SK-N-SH treated with all-trans-retinoic acid at 6 μM for 48 hours (cell line): ENCODE data around the gene AGPAT3.

Experiments used
- ATAC-seq: fragments of 200-7000 bp; cut with Tn5 transposase; 3 replicates; pipeline ENCODE4 v1.9.1; 2020; ENCODE audit warnings: mild to moderate bottlenecking, moderate library complexity
- BACH2 ChIP-seq: fragments of 250-450 bp; sonication (Bioruptor Pico); IDR thresholded peaks from 2 replicates; pipeline ENCODE4 v1.9.0; 2021; ENCODE audit warnings: mild to moderate bottlenecking, borderline replicate concordance
- CSDC2 ChIP-seq: fragments of 250-450 bp; sonication (Bioruptor Pico); IDR thresholded peaks from 2 replicates; pipeline ENCODE4 v1.5.0; 2020; ENCODE audit warnings: mild to moderate bottlenecking, moderate library complexity
- ESRRG ChIP-seq: fragments of 250-450 bp; sonication (Bioruptor Pico); IDR thresholded peaks from 2 replicates; pipeline ENCODE4 v1.6.1; 2021; ENCODE audit warnings: mild to moderate bottlenecking
- GLIS3 ChIP-seq: fragments of 250-450 bp; sonication (Bioruptor Pico); IDR thresholded peaks from 2 replicates; pipeline ENCODE4 v1.5.0; 2020; ENCODE audit warnings: mild to moderate bottlenecking, moderate library complexity
- PATZ1 ChIP-seq: fragments of 250-450 bp; sonication (Bioruptor Pico); IDR thresholded peaks from 2 replicates; pipeline ENCODE4 v1.8.0; 2020; ENCODE audit warnings: mild to moderate bottlenecking, moderate library complexity, borderline replicate concordance
- PPARA ChIP-seq: fragments of 250-450 bp; sonication (Bioruptor Pico); IDR thresholded peaks from 2 replicates; pipeline ENCODE4 v1.5.0; 2020; ENCODE audit warnings: mild to moderate bottlenecking, borderline replicate concordance
- RARB ChIP-seq: fragments of 250-450 bp; sonication (Bioruptor Pico); IDR thresholded peaks from 2 replicates; pipeline ENCODE4 v1.8.0; 2021; ENCODE audit warnings: mild to moderate bottlenecking, moderate library complexity
- SNAI2 ChIP-seq: fragments of 250-450 bp; sonication (Bioruptor Pico); IDR thresholded peaks from 2 replicates; pipeline ENCODE4 v1.5.0; 2020; ENCODE audit warnings: mild to moderate bottlenecking, moderate library complexity
- TOX ChIP-seq: fragments of 250-450 bp; sonication (Bioruptor Pico); IDR thresholded peaks from 2 replicates; pipeline ENCODE4 v1.8.0; 2021; ENCODE audit warnings: mild to moderate bottlenecking, moderate library complexity, borderline replicate concordance
- TSHZ2 ChIP-seq: fragments of 250-450 bp; sonication (Bioruptor Pico); IDR thresholded peaks from 2 replicates; pipeline ENCODE4 v1.5.0; 2020; ENCODE audit warnings: mild to moderate bottlenecking, moderate library complexity
- ZC3H10 ChIP-seq: fragments of 250-450 bp; sonication (Bioruptor Pico); IDR thresholded peaks from 2 replicates; pipeline ENCODE4 v1.5.1; 2021; ENCODE audit warnings: mild to moderate bottlenecking, moderate library complexity
- ZFP3 ChIP-seq: fragments of 250-450 bp; sonication (Bioruptor Pico); IDR thresholded peaks from 2 replicates; pipeline ENCODE4 v1.5.0; 2020; ENCODE audit warnings: mild to moderate bottlenecking, moderate library complexity
- ZFP30 ChIP-seq: fragments of 450-650 bp; formaldehyde crosslinking; IDR thresholded peaks from 2 replicates; pipeline ENCODE4 v1.5.0; 2022; ENCODE audit warnings: mild to moderate bottlenecking, moderate library complexity
- ZNF565 ChIP-seq: fragments of 450-650 bp; formaldehyde crosslinking; conservative IDR thresholded peaks from 2 replicates; pipeline ENCODE4 v1.5.0; 2020; ENCODE audit warnings: low read depth, mild to moderate bottlenecking, moderate library complexity
- ZNF70 ChIP-seq: fragments of 450-650 bp; formaldehyde crosslinking; IDR thresholded peaks from 2 replicates; pipeline ENCODE4 v1.5.0; 2020; ENCODE audit warnings: mild to moderate bottlenecking, moderate library complexity
- ZNF8 ChIP-seq: fragments of 450-650 bp; formaldehyde crosslinking; IDR thresholded peaks from 2 replicates; pipeline ENCODE4 v1.5.0; 2020; ENCODE audit warnings: mild to moderate bottlenecking, moderate library complexity
- TF ChIP-seq, protein P1 (sequence below): fragments of 250-450 bp; sonication (Bioruptor Pico); IDR thresholded peaks from 2 replicates; pipeline ENCODE4 v1.5.1; 2021; ENCODE audit warnings: mild to moderate bottlenecking, moderate library complexity
- TF ChIP-seq, protein P2 (sequence below): fragments of 250-450 bp; sonication (Bioruptor Pico); IDR thresholded peaks from 2 replicates; pipeline ENCODE4 v1.5.1; 2020; ENCODE audit warnings: low read depth, mild to moderate bottlenecking, moderate library complexity

AGPAT3 gene

DNA sequence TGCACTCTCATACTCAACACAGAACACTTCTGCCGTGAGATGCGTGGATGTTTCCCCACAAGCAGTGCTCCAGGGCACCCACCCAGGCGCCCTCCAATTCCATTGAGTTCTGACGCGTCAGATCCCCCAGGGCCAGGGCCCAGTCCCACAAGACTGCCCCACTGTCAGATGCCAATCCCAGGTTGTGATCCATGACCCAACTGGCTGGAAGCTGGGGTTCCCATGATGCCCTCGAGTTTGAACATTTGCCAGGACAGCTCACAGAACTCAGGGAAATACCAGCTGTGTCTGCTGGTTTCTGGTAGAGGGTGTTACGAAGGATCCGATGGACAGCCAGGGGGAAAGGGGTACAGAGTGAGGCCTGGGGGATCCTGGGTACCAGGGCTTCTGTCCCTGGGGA, 58.4 kb downstream of the AGPAT3 start (continued):
- TF ChIP-seq, protein P1, sequence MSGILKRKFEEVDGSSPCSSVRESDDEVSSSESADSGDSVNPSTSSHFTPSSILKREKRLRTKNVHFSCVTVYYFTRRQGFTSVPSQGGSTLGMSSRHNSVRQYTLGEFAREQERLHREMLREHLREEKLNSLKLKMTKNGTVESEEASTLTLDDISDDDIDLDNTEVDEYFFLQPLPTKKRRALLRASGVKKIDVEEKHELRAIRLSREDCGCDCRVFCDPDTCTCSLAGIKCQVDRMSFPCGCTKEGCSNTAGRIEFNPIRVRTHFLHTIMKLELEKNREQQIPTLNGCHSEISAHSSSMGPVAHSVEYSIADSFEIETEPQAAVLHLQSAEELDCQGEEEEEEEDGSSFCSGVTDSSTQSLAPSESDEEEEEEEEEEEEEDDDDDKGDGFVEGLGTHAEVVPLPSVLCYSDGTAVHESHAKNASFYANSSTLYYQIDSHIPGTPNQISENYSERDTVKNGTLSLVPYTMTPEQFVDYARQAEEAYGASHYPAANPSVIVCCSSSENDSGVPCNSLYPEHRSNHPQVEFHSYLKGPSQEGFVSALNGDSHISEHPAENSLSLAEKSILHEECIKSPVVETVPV: no peak
- TF ChIP-seq CSDC2 (CRISPR knock-in tag): no peak

GRCh38 chr21:43924421-43925095, 59.5 kb downstream of the AGPAT3 start:
- ATAC-seq: no peak
- TF ChIP-seq SNAI2: no peak

- TF ChIP-seq RARB (no peak), PPARA (no peak)
- no peak for ATAC-seq
These were observed 60.1 kb downstream of the AGPAT3 start for GRCh38 chr21:43925096-43925481.

DNA sequence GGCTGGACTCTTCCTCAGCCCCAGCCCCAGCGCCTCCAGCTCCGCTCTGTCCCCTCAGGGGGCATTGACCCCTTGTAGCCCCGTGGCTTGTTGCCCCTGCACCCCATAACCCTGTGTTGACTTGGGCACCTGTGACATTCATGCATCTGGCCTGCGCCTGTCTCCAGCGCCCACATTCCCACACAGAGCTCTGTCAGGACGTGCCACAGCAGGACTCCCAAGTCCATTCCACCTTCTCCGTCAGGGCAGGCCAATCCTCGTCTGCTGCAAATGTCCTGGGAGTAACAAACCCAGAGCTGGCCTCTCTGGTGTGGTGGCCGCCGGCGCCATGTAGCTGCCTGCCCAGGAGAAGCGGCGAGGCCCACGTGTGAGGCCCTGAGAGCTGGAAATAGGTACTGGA, 60.6 kb downstream of the AGPAT3 start:
- ATAC-seq: no peak

DNA sequence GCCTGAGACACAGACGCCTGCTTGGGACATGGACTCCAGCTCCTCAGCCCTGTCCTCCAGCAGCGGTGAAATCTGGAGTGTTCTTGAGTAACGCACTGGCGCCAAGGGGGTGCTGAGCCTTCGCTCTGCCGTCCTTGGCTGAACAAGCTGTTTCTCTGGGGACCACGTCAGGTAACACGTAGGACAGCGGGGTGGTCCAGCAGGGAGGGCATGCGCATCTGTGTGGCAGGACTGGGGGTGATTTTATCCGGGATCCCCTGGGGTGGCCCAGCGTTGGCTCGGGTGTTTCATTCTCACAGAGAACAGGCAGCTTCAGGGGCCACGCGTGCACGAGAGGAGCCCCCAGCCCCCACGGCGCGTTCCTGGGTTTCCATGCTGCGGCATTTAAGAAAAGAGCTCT, 61.2 kb downstream of the AGPAT3 start:
- no peak for ATAC-seq
- no peak for TF ChIP-seq GLIS3
- no peak for TF ChIP-seq ZNF8 (CRISPR knock-in tag)
- TF ChIP-seq, protein P2, sequence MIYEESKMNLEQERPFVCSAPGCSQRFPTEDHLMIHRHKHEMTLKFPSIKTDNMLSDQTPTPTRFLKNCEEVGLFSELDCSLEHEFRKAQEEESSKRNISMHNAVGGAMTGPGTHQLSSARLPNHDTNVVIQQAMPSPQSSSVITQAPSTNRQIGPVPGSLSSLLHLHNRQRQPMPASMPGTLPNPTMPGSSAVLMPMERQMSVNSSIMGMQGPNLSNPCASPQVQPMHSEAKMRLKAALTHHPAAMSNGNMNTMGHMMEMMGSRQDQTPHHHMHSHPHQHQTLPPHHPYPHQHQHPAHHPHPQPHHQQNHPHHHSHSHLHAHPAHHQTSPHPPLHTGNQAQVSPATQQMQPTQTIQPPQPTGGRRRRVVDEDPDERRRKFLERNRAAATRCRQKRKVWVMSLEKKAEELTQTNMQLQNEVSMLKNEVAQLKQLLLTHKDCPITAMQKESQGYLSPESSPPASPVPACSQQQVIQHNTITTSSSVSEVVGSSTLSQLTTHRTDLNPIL: no peak
- no peak for TF ChIP-seq RARB
- TF ChIP-seq PATZ1 (CRISPR knock-in tag): no peak
- no peak for TF ChIP-seq ZC3H10 (CRISPR knock-in tag)

More for the DNA sequence above, 60.6 kb downstream of the AGPAT3 start:
- TF ChIP-seq BACH2 (CRISPR knock-in tag): no peak
- TF ChIP-seq GLIS3: no peak
- no peak for TF ChIP-seq ZFP3 (CRISPR knock-in tag)
- TF ChIP-seq, protein P2: no peak
- no peak for TF ChIP-seq RARB
- no peak for TF ChIP-seq ZNF8 (CRISPR knock-in tag)
- TF ChIP-seq, all 23 proteins: peak for 0

DNA sequence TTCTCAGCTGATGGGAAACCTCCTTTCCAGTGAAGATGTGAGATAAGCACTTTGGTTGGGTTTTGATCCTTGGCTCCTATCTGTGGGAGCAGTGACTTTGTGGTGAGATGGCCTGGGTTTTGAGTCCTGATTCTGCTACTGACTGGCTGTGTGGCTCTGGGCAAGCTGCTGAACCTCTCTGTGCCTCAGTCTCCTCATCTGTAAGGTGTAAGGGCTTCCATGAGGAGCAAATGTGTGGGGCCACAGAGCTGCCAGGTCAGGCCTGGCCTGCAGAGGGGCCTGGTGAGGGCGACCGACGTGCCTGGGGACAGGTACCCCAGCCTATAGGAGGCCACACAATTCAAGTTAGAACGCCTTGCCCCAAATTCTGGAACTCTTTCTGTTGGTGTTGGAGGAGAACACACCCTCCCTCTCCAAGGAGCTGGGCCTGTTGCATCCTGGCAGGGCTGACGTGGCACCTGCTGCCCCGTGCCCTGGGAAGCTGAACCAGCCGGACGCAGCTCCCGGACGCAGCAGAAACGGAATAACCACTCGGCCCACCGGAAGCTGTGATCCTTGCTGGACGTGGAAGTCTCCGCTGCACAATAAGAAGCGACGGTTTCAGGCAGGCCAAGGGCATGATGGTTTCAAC, 62.7 kb downstream of the AGPAT3 start:
- ATAC-seq: no peak
- TF ChIP-seq TSHZ2 (CRISPR knock-in tag) (no peak), TOX (CRISPR knock-in tag) (no peak), ZNF8 (CRISPR knock-in tag) (no peak), ZNF565 (CRISPR knock-in tag) (no peak), RARB (no peak), PATZ1 (CRISPR knock-in tag) (no peak), ZNF70 (CRISPR knock-in tag) (no peak), ZC3H10 (CRISPR knock-in tag) (no peak), ESRRG (CRISPR knock-in tag) (no peak), ZFP30 (CRISPR knock-in tag) (no peak)
- TF ChIP-seq, protein P1: no peak
